NCI-H2196 (cell line): ENCODE measurements around the gene EXOC1.

Experiments used
- DNase-seq: peaks from one replicate; lab custom pipeline; 2025; ENCODE audit not compliant: unreplicated experiment; lab: John Stamatoyannopoulos, UW

Gene EXOC1

DNA sequence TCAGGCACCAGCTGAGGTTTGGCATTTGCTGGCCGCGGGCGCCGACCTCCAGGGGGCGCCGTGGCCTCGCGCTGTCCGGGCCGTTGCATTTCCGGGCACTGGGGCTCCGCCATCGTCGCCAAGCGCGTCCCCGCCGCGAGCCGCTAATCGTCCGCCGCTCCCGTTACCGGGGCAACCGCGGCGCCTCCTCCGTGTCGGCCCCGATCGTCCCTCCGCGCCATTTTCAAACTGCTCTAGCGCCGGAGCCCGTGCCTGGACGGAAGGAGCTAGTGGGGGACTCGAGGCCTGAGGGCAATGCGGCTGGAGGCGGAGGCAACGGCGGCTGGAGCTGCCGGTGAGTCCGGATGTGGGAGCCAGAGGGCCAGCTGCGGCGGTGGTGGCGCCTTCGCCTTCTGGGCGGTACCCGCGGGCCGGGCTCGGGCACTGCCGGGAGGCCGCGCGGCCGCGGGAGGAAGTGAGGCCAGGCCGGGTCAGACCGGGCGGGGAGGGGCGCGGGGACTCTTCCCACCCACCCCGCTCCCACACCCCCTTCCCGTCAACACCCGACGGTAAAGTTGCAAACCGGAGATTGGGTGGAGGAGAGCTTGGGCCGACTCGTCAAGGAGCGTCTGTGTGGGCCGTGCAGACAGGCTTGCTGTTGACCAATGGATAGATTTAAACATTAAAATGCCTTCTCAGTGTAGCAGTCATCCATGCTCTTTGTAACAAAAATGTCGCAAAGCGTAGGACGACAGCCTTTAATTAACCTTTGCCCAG, 95.5 kb downstream of the EXOC1 start, which contains the start of gene CEP135:
Gene CEP135, plus strand, starts transcription at position 220 of the 756 bp plus-strand sequence. CDS start 3,186 bp downstream, outside the sequence.
- DNase-seq, result peak; percentile 85

DNA sequence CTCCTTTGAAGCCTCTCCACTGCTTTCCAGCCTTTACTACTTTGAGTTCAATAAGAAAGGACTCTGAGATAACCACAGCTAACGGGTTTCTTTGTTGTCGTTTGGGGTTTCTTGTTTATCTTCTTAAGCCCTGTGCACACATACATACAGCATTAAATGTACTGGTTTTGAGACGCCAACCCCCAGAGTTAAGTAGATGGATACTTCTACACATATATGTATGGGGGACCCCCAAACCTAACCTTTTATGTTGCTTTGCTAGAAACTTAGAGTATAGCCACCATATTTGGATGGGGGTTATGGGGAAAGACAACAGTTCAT, 96.0 kb downstream of the EXOC1 start:
- no peak for DNase-seq

DNA sequence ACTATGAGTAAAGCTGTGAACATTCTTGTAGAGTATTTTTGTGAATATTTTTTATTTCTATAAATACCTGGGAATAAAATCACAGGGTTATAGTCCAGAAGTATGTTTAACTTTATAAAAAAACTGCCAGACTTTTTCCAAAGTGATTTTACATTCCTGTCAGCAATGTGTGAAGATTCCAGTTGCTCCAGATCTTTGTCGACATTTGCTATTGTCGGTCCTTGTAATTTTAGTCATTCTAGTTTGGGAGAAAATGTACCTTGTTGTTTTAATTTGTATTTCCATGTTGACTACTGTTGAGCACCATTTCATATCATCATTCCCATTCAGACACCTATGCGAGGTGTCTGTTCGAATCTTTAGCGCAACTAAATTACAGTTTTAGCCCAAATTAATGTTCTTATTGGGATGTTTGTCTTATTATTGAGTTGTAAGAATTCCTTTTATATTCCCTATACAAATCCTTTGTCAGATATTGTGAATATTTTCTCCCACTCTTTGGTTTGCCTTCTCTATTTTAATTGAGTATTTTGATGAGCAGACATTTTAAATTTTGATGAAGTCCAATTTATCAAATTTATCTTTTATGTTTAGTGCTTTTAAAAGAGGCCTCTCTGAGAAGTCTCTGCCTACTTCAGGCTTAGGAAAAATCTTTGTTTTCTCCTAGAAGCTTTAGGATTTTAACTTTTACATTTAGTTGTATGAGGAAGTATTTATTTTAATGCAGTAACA, 97.9 kb downstream of the EXOC1 start:
- DNase-seq, result no peak
